Neuronal stem cell (in vitro differentiated cells): ENCODE results near the gene SHMT2.

Experiments
- DNase-seq: peaks from one replicate; pipeline ENCODE4 v3.0.0-alpha.2; 2013; ENCODE audit warnings: low spot score
- H2AFZ ChIP-seq: one replicate; pipeline ENCODE4 v1.6.1; 2013; ENCODE audit warnings: mild to moderate bottlenecking, low read length, inconsistent platforms
- H2AK5ac ChIP-seq: 2 replicates; pipeline ENCODE4 v1.6.1; 2013; ENCODE audit warnings: low read depth, mild to moderate bottlenecking, inconsistent platforms, low read length, moderate library complexity, mixed read lengths
- H2BK120ac ChIP-seq: 2 replicates; pipeline ENCODE4 v1.6.1; 2013; ENCODE audit warnings: low read depth, mild to moderate bottlenecking, inconsistent platforms, low read length, moderate library complexity, mixed read lengths
- H2BK12ac ChIP-seq: one replicate; pipeline ENCODE4 v1.6.1; 2013; ENCODE audit warnings: low read length, inconsistent platforms
- H2BK15ac ChIP-seq: 2 replicates; pipeline ENCODE4 v1.6.1; 2013; ENCODE audit warnings: mild to moderate bottlenecking, low read length, inconsistent platforms, mixed read lengths
- H2BK5ac ChIP-seq: one replicate; pipeline ENCODE4 v1.6.1; 2013; ENCODE audit warnings: inconsistent platforms, mild to moderate bottlenecking, low read length, moderate library complexity
- H3K14ac ChIP-seq: one replicate; pipeline ENCODE4 v1.6.1; 2013; ENCODE audit warnings: low read length, inconsistent platforms
- H3K18ac ChIP-seq: 2 replicates; pipeline ENCODE4 v1.6.1; 2013; ENCODE audit warnings: low read length, inconsistent platforms
- H3K23ac ChIP-seq: 2 replicates; pipeline ENCODE4 v1.6.1; 2013; ENCODE audit warnings: low read depth, mild to moderate bottlenecking, mixed read lengths, low read length, inconsistent platforms; ENCODE audit not compliant: poor library complexity
- H3K27ac ChIP-seq: replicated peaks from 3 replicates; pipeline ENCODE4 v1.5.1; 2013; ENCODE audit warnings: low read length, inconsistent platforms
- H3K27me3 ChIP-seq, 3 experiments: 2 replicates each; pipeline ENCODE4 v1.6.1; 2013; ENCODE audit warnings: low read length in 3 of 3, mild to moderate bottlenecking in 2 of 3, inconsistent platforms in 1 of 3, low read depth in 1 of 3, mixed read lengths in 1 of 3, moderate library complexity in 1 of 3; ENCODE audit not compliant: control insufficient read depth in 3 of 3, insufficient read depth in 3 of 3
- H3K36me3 ChIP-seq, 2 donors: replicated peaks in 1 of 2; 2 replicates each; pipeline ENCODE4 v1.6.1; 2013; ENCODE audit warnings: low read length in 2 of 2; ENCODE audit not compliant: control insufficient read depth in 2 of 2, insufficient read depth in 2 of 2
- H3K4ac ChIP-seq: 2 replicates; pipeline ENCODE4 v1.6.1; 2013; ENCODE audit warnings: inconsistent platforms, mild to moderate bottlenecking, low read length, moderate library complexity
- H3K4me1 ChIP-seq, 2 donors: 1 replicate in 1 of 2; 2 replicates in 1 of 2; pipeline ENCODE4 v1.6.1; 2013; ENCODE audit warnings: low read length in 2 of 2, low read depth in 1 of 2; ENCODE audit not compliant: control insufficient read depth in 2 of 2, insufficient read depth in 1 of 2
- H3K4me2 ChIP-seq: one replicate; pipeline ENCODE4 v1.6.1; 2013; ENCODE audit warnings: mild to moderate bottlenecking, low read length, inconsistent platforms; ENCODE audit not compliant: insufficient read depth, poor library complexity, severe bottlenecking
- H3K4me3 ChIP-seq, 2 donors: 2 replicates each; pipeline ENCODE4 v1.5.1; 2013; ENCODE audit warnings: low read length in 2 of 2, mild to moderate bottlenecking in 2 of 2, inconsistent platforms in 1 of 2, moderate library complexity in 1 of 2
- H3K79me1 ChIP-seq: one replicate; pipeline ENCODE4 v1.6.1; 2013; ENCODE audit warnings: low read depth, mild to moderate bottlenecking, inconsistent platforms, low read length, moderate library complexity
- H3K9ac ChIP-seq: one replicate; pipeline ENCODE4 v1.6.1; 2013; ENCODE audit warnings: mild to moderate bottlenecking, low read depth, low read length, inconsistent platforms; ENCODE audit not compliant: poor library complexity
- H3K9me3 ChIP-seq, 2 donors: replicated peaks in 1 of 2; 2 replicates each; pipeline versions ENCODE3 to v1.6.1; 2013; ENCODE audit warnings: low read length in 2 of 2, mild to moderate bottlenecking in 2 of 2, inconsistent platforms in 1 of 2, low read depth in 1 of 2, mixed read lengths in 1 of 2, moderate library complexity in 1 of 2; ENCODE audit not compliant: control insufficient read depth in 2 of 2, insufficient read depth in 1 of 2
- H4K8ac ChIP-seq: one replicate; pipeline ENCODE4 v1.6.1; 2013; ENCODE audit warnings: low read depth, mild to moderate bottlenecking, inconsistent platforms, low read length, moderate library complexity
- H4K91ac ChIP-seq: one replicate; pipeline ENCODE4 v1.6.1; 2013; ENCODE audit warnings: low read length, low read depth, mild to moderate bottlenecking, inconsistent platforms; ENCODE audit not compliant: poor library complexity
- WGBS, 2 donors: extraction: QIAGEN DNeasy Blood & Tissue Kit; methylation state at CpG; one replicate each; pipeline ENCODE4 v1.1.7; 2013; ENCODE audit warnings: missing lambda C conversion rate in 2 of 2, mixed read lengths in 1 of 2; ENCODE audit not compliant: insufficient read length in 2 of 2, insufficient replicate concordance in 1 of 2; ENCODE audit errors: extremely low coverage in 2 of 2; 5-methylcytosine and 5-hydroxymethylcytosine counted together

SHMT2 gene

GRCh38 chr12:57211791-57212700 lies 17.5 kb upstream of the SHMT2 start:
- H3K18ac ChIP-seq, result no peak overlapping the region
- H3K79me1 ChIP-seq, result no peaks in the 10 kb centered on the region
- H4K91ac ChIP-seq, result no peak overlapping the region
- H3K14ac ChIP-seq, result no peak overlapping the region
- no peak overlapping the region for H2BK120ac ChIP-seq
- no peak overlapping the region for H2AFZ ChIP-seq
- H3K9me3 ChIP-seq, result no peaks in the 10 kb centered on the region
- H3K36me3 ChIP-seq, result peaks cover 37 to 64% of the 10 kb centered on the region in 2 donors
- no peak overlapping the region for H3K4me3 ChIP-seq
- peaks cover 17 to 34% (median 25%) of the 10 kb centered on the region in 3 experiments for H3K27me3 ChIP-seq
- no peak overlapping the region for H2BK12ac ChIP-seq
- no peak for DNase-seq
- peak overlapping the region; percentile 2 for H3K9ac ChIP-seq
- H2AK5ac ChIP-seq, result no peak overlapping the region
- no peak overlapping the region for H3K4ac ChIP-seq
- H3K4me1 ChIP-seq, result peaks cover 9 to 20% of the 10 kb centered on the region in 2 donors
- H2BK15ac ChIP-seq, result no peak overlapping the region
- no peak overlapping the region for H3K23ac ChIP-seq
- no peak overlapping the region for H3K27ac ChIP-seq
- no peak overlapping the region for H3K4me2 ChIP-seq
- no peak overlapping the region for H2BK5ac ChIP-seq
- no CpG with 5 or more reads among the region's 27 CpGs for WGBS, 2 donors
- H4K8ac ChIP-seq, result no peak overlapping the region

- Histone ChIP-seq H4K91ac (no peak overlapping the region), H3K4me3 (no peak overlapping the region), H2BK15ac (no peak overlapping the region), H3K27me3 (peaks cover 23 to 40% (median 31%) of the 10 kb centered on the region in 3 experiments), H4K8ac (no peak overlapping the region), H3K4me2 (no peak overlapping the region), H2AFZ (no peak overlapping the region), H3K18ac (no peak overlapping the region), H2BK12ac (no peak overlapping the region), H2AK5ac (no peak overlapping the region), H3K27ac (no peak overlapping the region), H3K4me1 (peaks cover 13 to 26% of the 10 kb centered on the region in 2 donors), H2BK5ac (no peak overlapping the region), H3K14ac (no peak overlapping the region), H3K23ac (no peak overlapping the region), H3K36me3 (peaks cover 35 to 59% of the 10 kb centered on the region in 2 donors), H3K4ac (no peak overlapping the region), H2BK120ac (no peak overlapping the region), H3K9me3 (no peaks in the 10 kb centered on the region), H3K9ac (no peak overlapping the region), H3K79me1 (no peaks in the 10 kb centered on the region)
- DNase-seq, result no peak
- no CpG with 5 or more reads among the region's 7 CpGs for WGBS, 2 donors
Observed at GRCh38 chr12:57212701-57213057, 16.8 kb upstream of the SHMT2 start.

GRCh38 chr12:57213058-57213715 lies 16.3 kb upstream of the SHMT2 start:
- H4K91ac ChIP-seq, result no peak overlapping the region
- H3K79me1 ChIP-seq, result no peaks in the 10 kb centered on the region
- no peak overlapping the region for H2BK12ac ChIP-seq
- no peak overlapping the region for H3K23ac ChIP-seq
- no peak overlapping the region for H3K4ac ChIP-seq
- H3K36me3 ChIP-seq, result peaks cover 32 to 54% of the 10 kb centered on the region in 2 donors
- no peak overlapping the region for H4K8ac ChIP-seq
- H3K27ac ChIP-seq, result no peak overlapping the region
- no peak overlapping the region for H3K9ac ChIP-seq
- DNase-seq, result no peak
- H2AK5ac ChIP-seq, result no peak overlapping the region
- no peak overlapping the region for H3K4me3 ChIP-seq
- no peak overlapping the region for H2BK15ac ChIP-seq
- no peak overlapping the region for H2BK120ac ChIP-seq
- H2AFZ ChIP-seq, result no peak overlapping the region
- no peak overlapping the region for H3K18ac ChIP-seq
- H3K9me3 ChIP-seq, result no peaks in the 10 kb centered on the region
- no CpG with 5 or more reads among the region's 16 CpGs for WGBS, 2 donors
- H2BK5ac ChIP-seq, result no peak overlapping the region
- H3K27me3 ChIP-seq, result peaks cover 27 to 45% (median 36%) of the 10 kb centered on the region in 3 experiments
- H3K4me2 ChIP-seq, result no peak overlapping the region
- peaks cover 13 to 27% of the 10 kb centered on the region in 2 donors for H3K4me1 ChIP-seq
- H3K14ac ChIP-seq, result no peak overlapping the region

GRCh38 chr12:57213763-57214397 lies 15.6 kb upstream of the SHMT2 start:
- Histone ChIP-seq H4K91ac (no peak overlapping the region), H3K4ac (no peak overlapping the region), H3K36me3 (peaks cover 28 to 47% of the 10 kb centered on the region in 2 donors), H3K23ac (no peak overlapping the region), H2BK12ac (no peak overlapping the region), H2BK5ac (no peak overlapping the region), H4K8ac (no peak overlapping the region), H3K27ac (no peak overlapping the region), H2AK5ac (no peak overlapping the region), H3K9ac (no peak overlapping the region), H3K18ac (no peak overlapping the region), H2AFZ (no peak overlapping the region), H3K79me1 (no peaks in the 10 kb centered on the region), H3K4me2 (no peak overlapping the region), H3K14ac (no peak overlapping the region), H2BK120ac (no peak overlapping the region), H3K9me3 (no peaks in the 10 kb centered on the region), H2BK15ac (no peak overlapping the region), H3K4me3 (no peak overlapping the region), H3K27me3 (peaks cover 31 to 52% (median 43%) of the 10 kb centered on the region in 3 experiments), H3K4me1 (peaks cover 13 to 27% of the 10 kb centered on the region in 2 donors)
- no CpG with 5 or more reads among the region's 4 CpGs for WGBS, 2 donors
- no peak for DNase-seq
